ENCODE data around the gene RBM4. TPM values are rescaled to one million over a fixed set of nuclear protein-coding genes. Genes with fewer than 3 reads are reported as not detected.
A peak's percentile ranks its signal among the peaks of the same experiment; 100 is the strongest.
"Not testable (repeated sequence)": the region's sequence is repeated elsewhere in the genome, so short reads cannot be mapped to it uniquely, and the experiment has no call there.

RBM4 gene
- 87.1 and 107 TPM in 2 replicates for total RNA-seq (2014; rRNA removed; shearing (Covaris generic))

DNA sequence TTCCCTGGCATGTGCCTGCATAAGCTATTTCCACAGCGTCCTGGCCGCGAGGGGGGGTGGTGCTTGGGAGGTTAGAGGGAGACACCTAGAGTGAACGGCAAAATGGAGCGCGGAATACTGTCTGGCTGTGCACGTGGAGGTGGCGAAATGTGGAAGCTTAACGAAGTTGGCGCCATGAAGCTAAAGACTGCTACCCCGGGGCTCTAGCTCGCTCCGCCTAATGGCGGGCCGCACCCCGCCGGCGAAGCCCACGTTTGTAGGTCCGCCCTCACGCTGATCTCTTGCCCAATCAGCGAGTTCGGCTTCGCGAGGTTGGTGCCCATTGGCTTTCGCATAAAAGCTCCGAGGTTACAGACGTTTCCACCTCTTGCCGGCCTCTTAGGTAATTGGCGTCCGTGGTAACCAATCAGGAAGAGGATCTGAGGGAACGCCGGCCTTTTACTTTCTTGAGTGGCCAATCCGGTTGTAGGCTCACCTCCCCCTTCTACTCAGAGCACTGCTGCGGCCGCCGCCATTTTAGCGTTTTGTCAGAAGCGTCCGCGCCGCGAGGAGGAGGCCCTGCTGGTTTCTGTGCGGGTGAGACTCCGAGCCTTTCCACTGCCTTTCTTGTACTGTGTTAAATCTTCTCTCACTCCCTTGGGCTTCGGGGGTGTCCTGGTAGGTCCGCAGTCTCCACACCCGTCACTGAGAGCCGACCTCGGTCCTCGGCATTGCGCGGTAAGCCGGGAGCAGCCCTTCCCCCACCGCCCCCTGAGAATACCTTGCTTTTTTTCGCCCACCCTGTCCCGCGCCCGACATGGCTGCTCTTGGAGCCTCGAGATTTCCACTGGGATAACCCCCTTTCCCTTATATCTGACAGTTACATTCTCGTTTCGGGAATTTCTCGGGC, at the start of gene RBM4:
TSS of gene RBM4 (plus strand) at position 527 of the 889 bp plus-strand sequence. CDS start 1,009 bp downstream, outside the sequence.
- DNase-seq (ENCODE audit: low read depth) = peak; percentile 99

- DNase-seq (ENCODE audit: low read depth) = not testable (repeated sequence)
These were observed 49.2 kb upstream of the RBM4 start for GRCh38 chr11:66589315-66589714.

DNA sequence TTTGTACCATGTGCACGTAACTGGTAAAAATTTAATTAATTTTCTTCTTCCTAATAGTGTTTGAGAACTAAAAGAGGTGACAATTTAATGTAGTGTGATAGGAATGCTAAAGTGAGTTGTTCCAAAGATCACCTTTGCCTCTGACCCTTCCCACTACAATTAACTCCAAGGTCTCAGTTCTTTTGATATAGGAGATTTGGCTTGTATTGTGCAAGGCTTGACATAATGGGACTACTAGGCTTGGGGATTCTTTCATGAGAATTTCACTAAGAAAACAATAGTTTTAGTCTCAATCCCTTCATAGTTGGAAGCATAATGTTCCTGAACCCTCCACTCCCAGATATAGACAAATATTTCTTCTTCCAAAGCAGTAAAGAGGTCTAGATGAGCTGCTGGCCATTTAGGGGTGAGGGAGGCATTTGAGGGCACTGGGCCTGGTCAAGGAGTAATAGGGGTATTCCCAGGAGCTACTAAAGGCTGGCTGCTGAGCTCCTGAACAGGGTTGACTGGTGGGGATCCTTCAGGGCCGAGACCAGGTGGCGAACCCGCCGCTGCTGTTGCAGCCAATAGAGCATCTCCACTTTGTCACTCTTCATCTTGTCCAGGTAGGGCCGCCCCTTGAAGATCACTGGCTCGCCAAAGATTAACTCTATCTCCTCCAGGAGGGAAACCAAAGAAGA, 48.4 kb upstream of the RBM4 start:
- DNase-seq (ENCODE audit: low read depth) = no peak

- no peak for DNase-seq (ENCODE audit: low read depth)
These were observed 47.3 kb upstream of the RBM4 start for GRCh38 chr11:66591175-66591574.

- peak; percentile 97 for DNase-seq (ENCODE audit: low read depth)
These were observed 45.8 kb upstream of the RBM4 start, which contains the start of the genes CCDC87 and CCS for GRCh38 chr11:66592457-66593302. Gene CCDC87 (minus strand): TSS chr11:66593063. CDS start chr11:66593015, 48 bp downstream. Gene CCS (plus strand): TSS chr11:66593185. CDS start chr11:66593262, 77 bp downstream.

DNA sequence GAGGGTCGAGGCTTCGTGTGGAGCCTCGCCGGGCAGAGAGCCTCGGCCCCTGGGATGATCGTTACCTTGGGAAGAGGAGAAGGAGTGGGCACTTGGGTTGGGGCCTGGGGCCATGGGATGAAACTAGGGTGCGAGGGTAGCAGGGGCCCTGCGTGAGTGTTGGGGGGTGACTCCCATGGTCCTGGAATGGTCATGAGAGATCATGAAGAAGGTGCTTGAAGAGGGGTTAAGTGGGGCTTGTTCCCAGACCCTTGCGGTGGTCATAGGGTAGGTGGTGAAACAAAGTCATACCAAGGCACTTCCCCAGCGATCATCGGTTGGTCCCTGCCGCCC, 45.2 kb upstream of the RBM4 start:
- DNase-seq (ENCODE audit: low read depth) = no peak

DNA sequence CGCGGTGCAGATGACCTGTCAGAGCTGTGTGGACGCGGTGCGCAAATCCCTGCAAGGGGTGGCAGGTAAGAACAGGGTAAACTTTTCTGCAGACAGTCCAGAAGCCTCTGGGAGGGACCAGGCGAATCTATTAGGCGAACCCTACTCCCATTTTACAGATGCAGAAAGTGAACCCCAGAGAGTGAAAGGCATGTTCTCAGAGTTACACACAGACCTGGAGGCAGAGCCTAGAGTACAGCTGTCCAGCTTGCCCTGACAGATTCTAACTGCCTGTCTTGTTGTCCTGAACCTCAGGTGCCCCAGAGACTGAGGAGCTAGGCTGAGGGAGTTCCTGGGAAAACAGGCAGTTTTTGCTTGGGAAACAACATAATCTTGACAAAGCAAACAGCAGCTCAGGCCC, 44.9 kb upstream of the RBM4 start:
- DNase-seq (ENCODE audit: low read depth) = no peak

- no peak for DNase-seq (ENCODE audit: low read depth)
These were observed 43.1 kb upstream of the RBM4 start for GRCh38 chr11:66595245-66595904.

DNA sequence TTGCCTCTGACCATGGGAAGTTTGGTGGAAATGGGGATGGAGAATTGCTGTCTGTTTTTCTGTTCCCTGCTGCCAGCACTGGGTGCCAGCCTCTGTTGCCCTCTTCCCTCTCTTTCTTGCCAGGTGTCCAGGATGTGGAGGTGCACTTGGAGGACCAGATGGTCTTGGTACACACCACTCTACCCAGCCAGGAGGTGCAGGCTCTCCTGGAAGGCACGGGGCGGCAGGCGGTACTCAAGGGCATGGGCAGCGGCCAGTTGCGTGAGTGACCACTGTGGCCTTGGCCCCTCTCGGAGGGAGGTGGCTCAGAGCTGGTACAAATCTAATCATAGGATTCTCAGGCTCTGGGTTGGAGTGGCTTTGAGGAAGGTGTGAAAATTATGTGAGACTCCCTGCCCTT, 39.5 kb upstream of the RBM4 start:
- DNase-seq (ENCODE audit: low read depth) = no peak

GRCh38 chr11:66600219-66600618, 38.3 kb upstream of the RBM4 start:
- no peak for DNase-seq (ENCODE audit: low read depth)

GRCh38 chr11:66600631-66601233, 37.8 kb upstream of the RBM4 start:
- DNase-seq (ENCODE audit: low read depth) = no peak

- no peak for DNase-seq (ENCODE audit: low read depth)
These were observed 35.4 kb upstream of the RBM4 start for GRCh38 chr11:66603072-66603471.

DNA sequence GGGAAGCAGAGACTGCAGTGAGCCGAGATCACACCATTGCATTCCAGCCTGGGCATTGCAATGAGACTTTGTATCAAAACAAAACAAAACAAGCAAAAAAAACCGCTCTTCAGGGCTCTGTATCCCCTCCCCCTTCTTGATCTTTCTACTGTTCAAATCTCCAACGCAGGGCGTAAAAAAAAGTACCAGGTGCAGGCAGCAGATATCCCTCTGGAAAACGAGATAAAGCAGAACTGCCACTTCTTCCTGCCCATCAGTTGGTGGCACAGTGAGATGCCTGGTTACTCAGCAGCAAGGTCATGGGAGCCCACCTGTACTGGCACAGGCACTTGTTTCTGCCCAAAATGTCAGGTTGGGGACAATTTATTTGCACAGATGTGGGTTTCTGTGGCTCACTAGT, 34.3 kb upstream of the RBM4 start:
- DNase-seq (ENCODE audit: low read depth) = no peak

DNA sequence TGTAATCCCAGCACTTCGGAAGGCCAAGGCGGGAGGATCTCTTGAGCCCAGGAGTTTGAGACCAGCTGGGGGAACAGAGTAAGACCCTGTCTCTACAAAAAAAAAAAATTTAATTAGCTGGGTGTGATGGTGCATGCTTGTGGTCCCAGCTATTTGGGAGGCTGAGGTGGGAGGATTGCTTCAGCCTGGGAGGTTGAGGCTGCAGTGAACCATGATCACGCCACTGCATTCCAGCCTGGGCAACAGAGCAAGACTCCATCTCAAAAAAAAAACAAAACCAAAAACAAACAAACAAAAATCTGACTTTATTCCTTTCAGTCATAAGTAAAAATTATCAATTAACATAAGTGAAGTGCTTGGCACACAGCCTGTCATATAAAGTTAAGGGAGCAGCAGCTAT, 31.9 kb upstream of the RBM4 start:
- DNase-seq (ENCODE audit: low read depth) = not testable (repeated sequence)

DNA sequence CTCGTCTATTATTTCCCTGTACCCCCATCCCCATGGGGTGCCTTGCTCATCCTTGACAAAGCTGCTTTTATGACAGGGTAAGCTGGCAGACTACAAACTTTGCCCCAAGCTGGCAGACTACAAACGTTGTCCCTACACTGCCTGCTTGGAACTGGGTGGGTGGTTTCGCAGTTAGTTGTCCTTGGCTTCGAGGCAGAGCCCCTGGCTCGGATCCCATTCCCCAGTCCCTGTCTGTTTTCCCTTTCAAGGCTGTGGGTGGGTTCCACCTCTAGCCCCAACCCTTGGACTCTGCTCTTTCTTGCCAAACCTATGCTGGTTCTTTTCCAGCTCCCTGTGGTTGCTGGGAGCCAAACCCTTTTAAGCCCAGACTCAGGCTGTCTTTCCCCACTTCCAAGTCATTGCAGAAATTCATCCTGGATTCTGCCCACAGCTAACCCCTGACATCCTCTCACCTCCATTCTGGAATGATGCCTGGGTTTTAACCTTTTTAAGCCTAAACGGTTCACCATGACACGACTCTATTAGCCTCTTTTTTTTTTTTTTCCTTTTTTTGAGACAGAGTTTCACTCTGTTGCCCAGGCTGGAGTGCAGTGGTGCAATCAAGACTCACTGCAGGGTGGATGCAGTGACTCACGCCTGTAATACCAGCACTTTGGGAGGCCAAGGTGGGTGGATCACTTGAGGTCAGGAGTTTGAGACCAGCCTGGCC, 31.2 kb upstream of the RBM4 start:
- DNase-seq (ENCODE audit: low read depth) = peak; percentile 74

- DNase-seq (ENCODE audit: low read depth) = no peak
These were observed 28.5 kb upstream of the RBM4 start for GRCh38 chr11:66609721-66610617.

DNA sequence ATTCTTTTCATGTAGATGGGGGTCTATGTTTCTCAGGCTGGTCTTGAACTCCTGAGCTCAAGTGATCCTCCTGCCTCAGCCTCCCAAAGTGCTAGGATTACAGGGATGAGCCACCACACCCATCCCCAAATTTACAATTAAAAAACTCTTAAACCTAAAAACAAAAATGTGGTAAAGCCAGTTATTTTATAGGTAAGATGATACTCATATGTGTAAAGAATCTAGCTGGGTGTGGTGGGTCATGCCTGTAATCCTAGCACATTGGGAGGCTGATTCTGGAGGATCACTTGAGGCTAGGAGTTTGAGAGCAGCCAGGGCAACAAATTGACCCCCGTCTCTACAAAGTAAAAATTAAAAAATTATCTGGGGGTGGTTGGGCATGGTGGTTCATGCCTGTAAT, 26.0 kb upstream of the RBM4 start:
- no peak for DNase-seq (ENCODE audit: low read depth)

DNA sequence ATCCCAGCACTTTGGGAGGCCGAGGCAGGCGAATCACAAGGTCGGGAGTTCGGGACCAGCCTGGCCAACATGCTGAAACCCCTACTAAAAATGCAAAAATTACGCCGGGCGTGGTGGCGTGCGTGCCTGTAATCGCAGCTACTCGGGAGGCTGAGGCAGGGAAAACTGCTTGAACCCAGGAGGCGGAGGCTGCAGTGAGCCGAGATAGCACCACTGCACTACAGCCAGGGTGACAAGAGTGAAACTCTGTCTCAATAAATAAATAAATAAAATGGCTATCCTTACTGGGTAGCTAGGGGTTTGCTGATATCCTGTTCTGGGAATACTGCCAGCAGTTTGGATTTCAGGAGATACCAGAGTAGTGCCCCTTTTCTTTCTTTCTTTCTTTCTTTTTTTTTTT, 24.4 kb upstream of the RBM4 start:
- no peak for DNase-seq (ENCODE audit: low read depth)

All from Daoy (cell line).